ENCODE data around the gene RNF7. TPM values are rescaled to one million over a fixed set of nuclear protein-coding genes. Genes with fewer than 3 reads are reported as not detected.
A peak's percentile ranks its signal among the peaks of the same experiment; 100 is the strongest.

The RNF7 gene
- total RNA-seq, 1 donor, result 48.1 TPM

DNA sequence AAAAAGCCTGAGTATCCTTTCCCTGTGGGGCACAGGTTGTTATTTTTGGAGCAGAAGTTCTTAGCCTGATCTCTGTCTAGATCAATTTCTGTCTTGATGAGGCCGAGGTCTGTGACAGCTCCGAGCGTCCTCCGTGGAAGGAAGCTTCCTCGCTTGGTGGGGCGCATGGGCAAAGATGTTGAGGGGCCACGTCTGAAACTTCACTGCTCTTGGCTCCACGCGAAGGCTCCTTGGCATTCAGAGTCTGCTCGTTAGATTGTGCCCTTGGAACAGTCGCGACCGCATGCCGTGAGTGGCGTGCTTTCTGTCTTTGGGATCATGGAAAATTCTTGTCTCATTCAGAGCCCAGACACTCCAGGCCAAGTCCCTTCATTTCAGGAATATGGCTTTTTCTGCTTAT, 38.8 kb downstream of the RNF7 start:
- TF ChIP-seq CTCF (IDR thresholded peaks at IDR 0.05; ENCODE audit: extremely low read depth, low read depth, low read length), result no peak
- Histone ChIP-seq H3K4me2 (ENCODE audit: insufficient read depth, low read length) (peak overlapping the region; percentile 32), H3K4me3 (ENCODE audit: insufficient read depth, low read length) (peak overlapping the region; percentile 49), H2AFZ (ENCODE audit: low read length) (peak overlapping the region; percentile 80), H3K4me1 (ENCODE audit: insufficient read depth, low read length) (no peaks in the 10 kb centered on the region), H3K27me3 (ENCODE audit: insufficient read depth, low read length) (no peaks in the 10 kb centered on the region), H3K27ac (ENCODE audit: low read depth, low read length) (no peak overlapping the region), H3K79me2 (ENCODE audit: insufficient read depth, low read length) (no peaks in the 10 kb centered on the region), H4K20me1 (ENCODE audit: insufficient read depth, low read length) (no peaks in the 10 kb centered on the region), H3K9me3 (ENCODE audit: low read depth, low read length) (no peaks in the 10 kb centered on the region), H3K36me3 (ENCODE audit: insufficient read depth, low read length) (no peaks in the 10 kb centered on the region)
- no peak for DNase-seq (ENCODE audit: insufficient read length, low spot score, missing footprints)

GRCh38 chr3:141777957-141778813, 40.1 kb downstream of the RNF7 start:
- Histone ChIP-seq H3K36me3 (ENCODE audit: insufficient read depth, low read length) (no peaks in the 10 kb centered on the region), H4K20me1 (ENCODE audit: insufficient read depth, low read length) (no peaks in the 10 kb centered on the region)

GRCh38 chr3:141779667-141780066, 41.6 kb downstream of the RNF7 start:
- no peaks in the 10 kb centered on the region for H3K27me3 ChIP-seq (ENCODE audit: insufficient read depth, low read length)
- H3K4me3 ChIP-seq (ENCODE audit: insufficient read depth, low read length), result no peak overlapping the region
- TF ChIP-seq CTCF (IDR thresholded peaks at IDR 0.05; ENCODE audit: extremely low read depth, low read depth, low read length), result no peak
- no peak overlapping the region for H2AFZ ChIP-seq (ENCODE audit: low read length)
- no peak overlapping the region for H3K4me2 ChIP-seq (ENCODE audit: insufficient read depth, low read length)
- H4K20me1 ChIP-seq (ENCODE audit: insufficient read depth, low read length), result no peaks in the 10 kb centered on the region
- H3K4me1 ChIP-seq (ENCODE audit: insufficient read depth, low read length), result no peaks in the 10 kb centered on the region
- H3K9me3 ChIP-seq (ENCODE audit: low read depth, low read length), result no peaks in the 10 kb centered on the region
- no peaks in the 10 kb centered on the region for H3K36me3 ChIP-seq (ENCODE audit: insufficient read depth, low read length)
- no peaks in the 10 kb centered on the region for H3K79me2 ChIP-seq (ENCODE audit: insufficient read depth, low read length)
- no peak for DNase-seq (ENCODE audit: insufficient read length, low spot score, missing footprints)
- no peak overlapping the region for H3K27ac ChIP-seq (ENCODE audit: low read depth, low read length)

More at GRCh38 chr3:141777957-141778813, 40.1 kb downstream of the RNF7 start:
- no peaks in the 10 kb centered on the region for H3K27me3 ChIP-seq (ENCODE audit: insufficient read depth, low read length)
- no peak overlapping the region for H3K4me3 ChIP-seq (ENCODE audit: insufficient read depth, low read length)
- no peak overlapping the region for H3K4me2 ChIP-seq (ENCODE audit: insufficient read depth, low read length)
- no peak overlapping the region for H3K27ac ChIP-seq (ENCODE audit: low read depth, low read length)
- H2AFZ ChIP-seq (ENCODE audit: low read length), result no peak overlapping the region
- no peaks in the 10 kb centered on the region for H3K9me3 ChIP-seq (ENCODE audit: low read depth, low read length)
- no peaks in the 10 kb centered on the region for H3K4me1 ChIP-seq (ENCODE audit: insufficient read depth, low read length)
- no peaks in the 10 kb centered on the region for H3K79me2 ChIP-seq (ENCODE audit: insufficient read depth, low read length)
- DNase-seq (ENCODE audit: insufficient read length, low spot score, missing footprints), result no peak
- TF ChIP-seq CTCF (IDR thresholded peaks at IDR 0.05; ENCODE audit: extremely low read depth, low read depth, low read length), result no peak

- H3K27ac ChIP-seq (ENCODE audit: low read depth, low read length), result no peak overlapping the region
- H3K36me3 ChIP-seq (ENCODE audit: insufficient read depth, low read length), result no peaks in the 10 kb centered on the region
- no peak overlapping the region for H3K4me3 ChIP-seq (ENCODE audit: insufficient read depth, low read length)
- peak; percentile 18 for TF ChIP-seq CTCF (IDR thresholded peaks at IDR 0.05; ENCODE audit: extremely low read depth, low read depth, low read length)
- H4K20me1 ChIP-seq (ENCODE audit: insufficient read depth, low read length), result no peaks in the 10 kb centered on the region
- no peaks in the 10 kb centered on the region for H3K27me3 ChIP-seq (ENCODE audit: insufficient read depth, low read length)
- no peak overlapping the region for H3K4me2 ChIP-seq (ENCODE audit: insufficient read depth, low read length)
- H2AFZ ChIP-seq (ENCODE audit: low read length), result no peak overlapping the region
- peak; percentile 56 for DNase-seq (ENCODE audit: insufficient read length, low spot score, missing footprints)
- no peaks in the 10 kb centered on the region for H3K9me3 ChIP-seq (ENCODE audit: low read depth, low read length)
- no peaks in the 10 kb centered on the region for H3K79me2 ChIP-seq (ENCODE audit: insufficient read depth, low read length)
- H3K4me1 ChIP-seq (ENCODE audit: insufficient read depth, low read length), result no peaks in the 10 kb centered on the region
Measured at GRCh38 chr3:141782386-141782932, 44.4 kb downstream of the RNF7 start.

Measured in osteoblast (primary cell).